HG02973 (cell line): ENCODE results near the gene SH3BP4.
"Not testable (repeated sequence)": the region's sequence is repeated elsewhere in the genome, so short reads cannot be mapped to it uniquely, and the experiment has no call there.

ENCODE experiments used
- ATAC-seq: cut with Tn5 transposase; IDR thresholded peaks from one replicate; pipeline ENCODE4 v1.9.1; 2021; ENCODE audit warnings: moderate library complexity; ENCODE audit not compliant: unreplicated experiment

Gene SH3BP4

GRCh38 chr2:235011929-235012631 lies 60.3 kb downstream of the SH3BP4 start:
- ATAC-seq = no peak

DNA sequence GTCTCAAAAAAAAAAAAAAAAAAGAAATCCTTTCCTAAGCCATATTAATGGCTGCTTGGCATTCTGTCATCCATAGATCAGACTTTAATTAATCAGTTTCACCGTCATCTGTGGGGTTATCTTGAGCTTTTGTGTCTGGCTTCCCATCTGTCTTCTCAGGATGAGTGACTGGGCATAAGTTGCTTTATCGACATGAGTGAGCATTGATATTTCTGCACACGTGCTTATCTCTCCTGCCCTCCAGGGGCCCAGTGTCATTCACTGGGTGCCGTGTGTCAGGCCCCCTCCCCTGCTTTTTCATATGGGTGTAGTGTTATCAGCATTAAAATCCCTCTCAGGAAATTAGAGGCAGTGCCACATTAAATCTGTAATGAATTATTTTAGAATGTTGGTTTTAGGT lies 65.6 kb downstream of the SH3BP4 start:
- ATAC-seq = no peak

DNA sequence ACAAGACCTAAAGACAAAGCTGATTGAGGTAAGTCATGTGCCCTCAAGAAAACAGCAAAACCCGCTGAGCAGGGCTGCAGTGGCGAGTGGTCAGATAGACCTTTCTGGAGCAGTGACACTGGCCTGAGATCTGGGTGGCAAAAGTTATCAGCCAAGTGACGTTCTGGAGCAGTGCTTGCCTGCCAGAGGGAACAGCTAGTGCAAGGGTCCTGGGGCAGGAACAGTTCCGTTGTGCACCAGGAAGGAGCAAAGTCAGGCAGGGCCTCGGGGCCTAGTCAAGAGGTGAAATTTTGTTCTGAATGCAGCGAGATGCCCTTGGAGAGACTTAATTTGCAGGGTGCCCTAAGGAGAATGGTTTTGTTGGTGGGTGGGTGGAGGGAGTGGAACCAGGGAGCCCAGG lies 67.0 kb downstream of the SH3BP4 start:
- ATAC-seq = no peak

GRCh38 chr2:235020141-235020540 lies 68.3 kb downstream of the SH3BP4 start:
- ATAC-seq = not testable (repeated sequence)

GRCh38 chr2:235021752-235022151 lies 69.9 kb downstream of the SH3BP4 start:
- ATAC-seq = no peak

- no peak for ATAC-seq
Measured at GRCh38 chr2:235024191-235024860, 72.5 kb downstream of the SH3BP4 start.

- no peak for ATAC-seq
Measured at GRCh38 chr2:235024931-235025773, 73.3 kb downstream of the SH3BP4 start.

GRCh38 chr2:235025800-235026536 lies 74.2 kb downstream of the SH3BP4 start:
- ATAC-seq = no peak

DNA sequence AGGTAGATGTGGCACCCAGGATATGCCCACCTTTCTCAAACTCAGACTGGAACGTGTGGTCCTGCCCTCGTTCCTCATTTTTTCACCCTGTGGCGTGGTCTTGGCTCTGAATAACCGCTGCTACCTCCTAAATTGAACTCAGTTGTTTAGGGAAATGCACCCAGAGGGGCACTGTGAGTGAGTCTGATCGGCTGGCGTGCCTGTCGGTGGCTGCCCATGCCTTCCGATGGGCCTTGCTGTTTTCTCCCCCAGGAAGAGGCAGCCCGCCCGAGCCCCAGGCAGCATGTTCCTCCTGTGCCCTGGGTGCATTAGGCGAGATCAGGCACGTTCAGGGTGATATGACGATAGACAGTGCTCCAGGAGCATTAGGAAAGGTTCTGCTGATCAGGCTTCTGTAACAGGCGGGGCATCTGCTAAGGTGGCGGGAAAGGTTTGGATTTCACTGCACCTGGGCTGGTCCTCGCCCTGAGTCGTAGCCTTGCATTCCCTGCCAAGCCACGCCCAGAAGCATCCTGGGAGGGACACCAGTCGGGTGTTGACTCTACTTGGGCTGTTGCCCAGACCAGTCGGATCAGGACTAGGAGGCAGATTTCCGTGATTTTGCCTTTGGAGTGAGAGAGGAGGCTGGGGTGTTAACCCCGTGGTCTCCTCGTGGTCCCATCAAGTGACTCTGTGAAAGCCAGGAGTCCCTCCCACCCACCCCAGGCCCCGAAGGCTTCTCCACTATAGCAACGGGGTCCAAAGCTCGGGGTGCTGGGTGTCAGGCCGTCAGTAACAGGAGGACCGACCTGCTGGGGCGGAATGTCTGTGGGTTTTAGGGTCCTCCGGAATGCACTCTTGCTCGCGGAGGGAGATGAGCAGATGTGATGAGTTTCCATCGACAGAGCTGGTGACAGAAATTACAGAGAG lies 75.1 kb downstream of the SH3BP4 start:
- ATAC-seq = no peak

- no peak for ATAC-seq
Measured at GRCh38 chr2:235027558-235028214, 75.9 kb downstream of the SH3BP4 start.

- ATAC-seq = no peak
Measured at GRCh38 chr2:235028646-235029045, 76.8 kb downstream of the SH3BP4 start.

DNA sequence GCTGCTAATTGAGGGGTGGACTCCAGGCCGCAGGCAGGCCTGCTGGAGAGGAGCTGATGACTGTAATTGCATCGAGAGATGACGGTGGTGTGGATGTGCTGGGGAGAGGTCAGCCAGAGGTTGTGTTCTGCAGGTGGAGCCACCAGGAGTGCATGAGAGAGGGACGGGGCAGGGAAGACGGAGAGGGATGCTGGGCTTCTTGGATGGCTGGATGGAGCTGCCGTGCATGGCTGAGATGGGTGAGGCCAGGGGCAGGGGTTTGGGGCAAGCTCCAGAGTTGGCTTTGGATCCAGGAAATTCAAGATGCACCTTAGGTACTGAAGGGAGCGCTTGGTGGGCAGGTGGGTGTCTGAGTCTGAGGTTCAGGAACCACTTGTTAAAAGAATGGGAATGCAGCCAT lies 77.2 kb downstream of the SH3BP4 start:
- no peak for ATAC-seq

- no peak for ATAC-seq
Measured at GRCh38 chr2:235030126-235030525, 78.3 kb downstream of the SH3BP4 start.

DNA sequence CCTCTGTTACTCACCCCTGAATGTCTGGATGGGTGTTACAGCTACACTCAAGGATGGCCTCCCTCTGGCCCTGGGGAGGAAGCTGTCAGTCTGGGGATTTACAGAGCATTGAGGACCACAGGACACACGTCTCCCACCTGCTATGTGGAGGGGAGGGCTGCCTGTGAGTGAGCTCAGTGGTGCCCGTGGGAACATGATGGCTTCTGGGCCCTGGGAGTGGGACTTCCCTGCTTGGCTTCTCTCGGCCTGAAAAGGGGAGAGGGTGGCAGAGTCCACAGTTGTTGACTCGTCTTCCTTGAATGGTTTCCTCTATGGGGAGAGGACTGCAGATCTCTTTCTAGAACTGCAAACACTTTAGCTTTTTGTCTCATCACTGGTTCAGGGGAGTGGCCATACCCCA lies 79.1 kb downstream of the SH3BP4 start:
- no peak for ATAC-seq

- no peak for ATAC-seq
Measured at GRCh38 chr2:235031686-235032373, 80.0 kb downstream of the SH3BP4 start.

GRCh38 chr2:235032466-235032865 lies 80.6 kb downstream of the SH3BP4 start:
- no peak for ATAC-seq

DNA sequence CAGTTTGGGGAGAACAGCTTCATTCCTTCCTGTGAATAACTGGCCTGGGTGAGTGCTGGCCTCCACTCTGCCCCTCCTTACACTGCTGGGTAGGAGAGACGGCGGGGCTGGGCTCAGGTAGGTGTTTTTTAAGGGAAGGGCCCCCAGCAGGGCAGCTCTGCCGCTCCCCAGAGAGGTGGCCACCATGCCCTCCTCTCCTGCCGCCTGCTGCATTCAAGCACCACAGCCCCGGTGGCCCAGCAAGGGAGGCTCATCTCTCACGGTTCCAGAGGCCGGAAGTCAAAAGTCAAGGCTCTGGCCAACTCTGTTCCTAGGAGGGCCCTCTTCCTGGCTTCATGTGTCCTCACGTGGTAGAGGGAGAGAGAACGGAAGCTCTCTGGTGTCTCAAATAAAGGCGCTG lies 81.1 kb downstream of the SH3BP4 start:
- no peak for ATAC-seq

DNA sequence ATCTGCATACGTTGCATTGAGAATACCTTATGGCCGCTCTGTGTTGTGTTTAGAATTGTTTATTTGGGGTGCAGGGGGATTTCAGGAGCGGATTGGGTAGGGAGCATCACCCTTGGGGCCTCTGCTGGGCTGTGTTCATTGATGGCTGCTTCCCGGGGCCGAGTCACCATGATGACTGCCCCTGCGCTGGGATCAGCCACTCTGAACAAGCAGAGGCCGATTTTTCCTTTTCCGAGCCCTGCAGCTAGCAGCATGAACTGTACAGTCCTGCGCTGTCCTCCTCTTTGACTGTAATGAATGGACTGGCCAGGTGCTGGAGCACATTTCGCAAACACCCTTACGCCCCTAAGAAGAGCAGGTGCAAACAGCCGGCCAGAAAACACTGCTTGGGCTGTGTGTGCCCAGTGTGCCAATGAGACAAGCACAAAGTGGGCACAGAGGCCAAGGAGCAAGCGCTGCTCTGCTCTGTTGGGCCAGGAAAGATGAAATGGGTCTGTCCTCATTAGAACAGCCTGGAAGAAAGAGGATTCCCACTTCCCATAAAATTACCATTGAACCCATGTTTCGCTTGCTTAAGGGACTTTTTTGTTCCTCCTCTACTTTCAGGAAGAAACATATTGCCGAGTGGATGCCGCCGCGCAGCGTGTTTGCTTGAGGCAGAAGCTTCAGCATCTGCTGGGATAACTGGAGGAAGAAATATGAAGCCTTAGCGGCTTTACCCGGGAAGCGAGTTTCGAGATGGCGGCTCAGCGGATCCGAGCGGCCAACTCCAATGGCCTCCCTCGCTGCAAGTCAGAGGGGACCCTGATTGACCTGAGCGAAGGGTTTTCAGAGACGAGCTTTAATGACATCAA lies 82.7 kb downstream of the SH3BP4 start:
- ATAC-seq = no peak
